GOT3 (cell line): ENCODE results near the gene ACOT11.
"Not testable (repeated sequence)": the region's sequence is repeated elsewhere in the genome, so short reads cannot be mapped to it uniquely, and the experiment has no call there.

Experiments
- DNase-seq: peaks from one replicate; lab custom pipeline; 2025; ENCODE audit warnings: mixed read lengths; lab: John Stamatoyannopoulos, UW

Gene ACOT11

GRCh38 chr1:54547601-54548388, at the start of gene ACOT11:
ACOT11 (plus strand) TSS chr1:54548228; CDS start chr1:54548310, 82 bp downstream.
- no peak for DNase-seq

- DNase-seq: no peak
Observed at GRCh38 chr1:54498383-54499096, 49.5 kb upstream of the ACOT11 start.

- no peak for DNase-seq
Observed at GRCh38 chr1:54499097-54499359, 49.0 kb upstream of the ACOT11 start.

GRCh38 chr1:54499360-54500106, 48.5 kb upstream of the ACOT11 start:
- no peak for DNase-seq

GRCh38 chr1:54500107-54500431, 48.0 kb upstream of the ACOT11 start:
- DNase-seq: no peak

GRCh38 chr1:54501849-54502248, 46.2 kb upstream of the ACOT11 start:
- no peak for DNase-seq

GRCh38 chr1:54502342-54502741, 45.7 kb upstream of the ACOT11 start:
- DNase-seq: no peak

- no peak for DNase-seq
Observed at GRCh38 chr1:54506594-54506993, 41.4 kb upstream of the ACOT11 start.

- DNase-seq: no peak
Observed at GRCh38 chr1:54507033-54507870, 40.8 kb upstream of the ACOT11 start.

GRCh38 chr1:54510715-54511270, 37.2 kb upstream of the ACOT11 start:
- no peak for DNase-seq

GRCh38 chr1:54513921-54514580, 34.0 kb upstream of the ACOT11 start:
- DNase-seq: not testable (repeated sequence)

GRCh38 chr1:54516249-54516920, 31.6 kb upstream of the ACOT11 start:
- DNase-seq: no peak

- DNase-seq: no peak
Observed at GRCh38 chr1:54517496-54517895, 30.5 kb upstream of the ACOT11 start.

GRCh38 chr1:54518489-54518888, 29.5 kb upstream of the ACOT11 start:
- DNase-seq: no peak

- no peak for DNase-seq
Observed at GRCh38 chr1:54519709-54520108, 28.3 kb upstream of the ACOT11 start.

- DNase-seq: no peak
Observed at GRCh38 chr1:54520631-54521321, 27.3 kb upstream of the ACOT11 start.

GRCh38 chr1:54526565-54526964, 21.5 kb upstream of the ACOT11 start:
- DNase-seq: not testable (repeated sequence)

- DNase-seq: no peak
Observed at GRCh38 chr1:54528613-54529012, 19.4 kb upstream of the ACOT11 start.

GRCh38 chr1:54532033-54532432, 16.0 kb upstream of the ACOT11 start:
- no peak for DNase-seq

- not testable (repeated sequence) for DNase-seq
Observed at GRCh38 chr1:54536656-54537055, 11.4 kb upstream of the ACOT11 start.
